HL-60/S4 treated with phorbol 12-myristate 13-acetate at 8.2 ng/mL for 4 days and 3 days (cell line): ENCODE data around the gene SERPINB2.
"Not testable (repeated sequence)": the region's sequence is repeated elsewhere in the genome, so short reads cannot be mapped to it uniquely, and the experiment has no call there.

Source experiments
- in situ Hi-C: fragments of 300-500 bp; cut with MboI; formaldehyde crosslinking; loops from 2 replicates; pipeline ENCODE4 v1.15.0; 2022; ENCODE audit warnings: low sequenced_read_pairs

The SERPINB2 gene

GRCh38 chr18:63930773-63931354 lies 43.4 kb downstream of the SERPINB2 start:
- in situ Hi-C loops, result no loop called here

- in situ Hi-C loops, result no loop called here
Observed at GRCh38 chr18:63936156-63936931, 48.8 kb downstream of the SERPINB2 start.

GRCh38 chr18:63936932-63937393 lies 49.5 kb downstream of the SERPINB2 start:
- in situ Hi-C loops, result no loop called here

GRCh38 chr18:63940008-63940407 lies 52.5 kb downstream of the SERPINB2 start:
- in situ Hi-C loops, result no loop called here

GRCh38 chr18:63940543-63941050 lies 53.1 kb downstream of the SERPINB2 start:
- in situ Hi-C loops, result not testable (repeated sequence)

- in situ Hi-C loops, result no loop called here
Observed at GRCh38 chr18:63947051-63947790, 59.7 kb downstream of the SERPINB2 start.

- in situ Hi-C loops, result no loop called here
Observed at GRCh38 chr18:63949068-63949737, 61.7 kb downstream of the SERPINB2 start, which contains the start of gene HMSD. TSS of gene HMSD (plus strand) at chr18:63949301. CDS start at chr18:63953456, 4,155 bp downstream.

GRCh38 chr18:63951302-63951705 lies 63.8 kb downstream of the SERPINB2 start:
- in situ Hi-C loops, result no loop called here
